ENCODE data around the gene SCAF4. TPM values are rescaled to one million over a fixed set of nuclear protein-coding genes. Genes with fewer than 3 reads are reported as not detected.

SCAF4 gene
- total and polyA plus RNA-seq, 9 of the 15 experiments (the other 6 are each of a cell fraction or from before 2014, with no cell fraction given), result 2.3 to 55.7 (median 17.2) TPM

GRCh38 chr21:31659286-31659535, 72.7 kb downstream of the SCAF4 start (continued):
- TF ChIP-seq REST (IDR thresholded peaks at IDR 0.05; ENCODE audit: borderline replicate concordance) (no peak), REST (CRISPR knock-in tag; IDR thresholded peaks at IDR 0.05; ENCODE audit: low read depth) (no peak), HMG20B (CRISPR knock-in tag; IDR thresholded peaks at IDR 0.05) (no peak), FOXJ2 (tag; IDR thresholded peaks at IDR 0.05) (0 out of 2 replicates have a peak, but pooled peaks have one; percentile 30), NR2C1 (IDR thresholded peaks at IDR 0.05) (no peak), NR2C1 (tag; IDR thresholded peaks at IDR 0.05) (no peak), CTBP1 (IDR thresholded peaks at IDR 0.05; ENCODE audit: borderline replicate concordance) (no peak), NCOA1 (IDR thresholded peaks at IDR 0.05; ENCODE audit: low read depth) (0 out of 2 replicates have a peak, but pooled peaks have one; percentile 49), HDAC2 (IDR thresholded peaks at IDR 0.05) (peak; percentile 56; the same call in 1 of the 2 replicates), CBX3 (IDR thresholded peaks at IDR 0.05; ENCODE audit: borderline replicate concordance in 1 of 2, low read length in 2 of 2) (no peak)
- TF ChIP-seq, protein P1, sequence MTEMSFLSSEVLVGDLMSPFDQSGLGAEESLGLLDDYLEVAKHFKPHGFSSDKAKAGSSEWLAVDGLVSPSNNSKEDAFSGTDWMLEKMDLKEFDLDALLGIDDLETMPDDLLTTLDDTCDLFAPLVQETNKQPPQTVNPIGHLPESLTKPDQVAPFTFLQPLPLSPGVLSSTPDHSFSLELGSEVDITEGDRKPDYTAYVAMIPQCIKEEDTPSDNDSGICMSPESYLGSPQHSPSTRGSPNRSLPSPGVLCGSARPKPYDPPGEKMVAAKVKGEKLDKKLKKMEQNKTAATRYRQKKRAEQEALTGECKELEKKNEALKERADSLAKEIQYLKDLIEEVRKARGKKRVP (CRISPR knock-in tag; IDR thresholded peaks at IDR 0.05), result 0 out of 2 replicates have a peak, but pooled peaks have one; percentile 5
- TF ChIP-seq, protein P2, sequence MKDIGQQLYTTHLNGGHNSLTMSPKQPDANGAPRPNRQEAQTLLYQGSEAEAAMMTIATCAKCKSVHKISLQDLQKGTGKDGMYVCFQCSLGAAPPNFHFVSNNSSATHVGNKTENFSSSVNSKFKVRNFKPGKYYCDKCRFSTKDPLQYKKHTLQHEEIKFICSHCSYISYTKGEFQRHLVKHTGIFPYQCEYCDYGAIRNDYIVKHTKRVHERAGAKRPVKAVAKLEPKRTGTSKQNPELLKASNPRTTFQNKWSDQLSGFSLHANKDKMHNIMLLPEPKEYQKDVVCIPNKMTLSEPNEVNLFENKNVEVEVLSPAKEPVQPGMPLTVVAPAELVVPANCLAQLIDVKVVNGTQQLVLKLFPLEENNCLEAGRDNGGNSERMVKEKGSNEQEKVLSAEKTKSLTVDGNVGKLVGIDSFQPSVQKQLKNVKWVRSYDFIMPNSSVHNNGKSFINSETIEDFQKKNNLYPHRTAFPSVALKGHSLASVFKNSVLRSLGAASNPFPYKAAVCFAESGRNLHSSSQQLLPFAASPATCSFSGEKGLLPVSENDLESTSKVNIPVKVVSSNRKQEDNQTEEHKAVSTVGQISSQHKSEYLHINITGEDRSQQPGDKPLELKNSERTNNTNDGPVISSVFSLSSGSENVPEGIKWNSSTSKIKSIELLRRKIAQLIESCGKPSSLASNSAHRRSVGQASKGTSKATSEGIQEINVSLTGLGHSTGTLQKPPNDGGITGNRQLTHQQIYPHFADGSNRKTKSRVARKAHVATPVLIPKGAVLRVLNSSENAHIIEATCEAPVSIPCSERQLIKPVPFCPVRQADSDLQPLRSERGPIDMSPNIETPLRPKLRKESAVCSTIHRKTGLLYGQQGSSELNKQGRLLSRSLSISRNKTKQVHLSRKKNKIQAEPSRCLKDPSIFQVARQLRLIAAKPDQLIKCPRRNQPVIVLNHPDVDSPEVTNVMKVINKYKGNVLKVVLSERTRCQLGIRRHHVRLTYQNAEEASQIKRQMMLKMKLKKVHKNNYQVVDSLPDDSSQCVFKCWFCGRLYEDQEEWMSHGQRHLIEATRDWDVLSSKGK (CRISPR knock-in tag; IDR thresholded peaks at IDR 0.05), result no peak

All from K562 (cell line).